Measurements from ENCODE around the gene TMEM72.
A peak's percentile ranks its signal among the peaks of the same experiment; 100 is the strongest.

The TMEM72 gene

DNA sequence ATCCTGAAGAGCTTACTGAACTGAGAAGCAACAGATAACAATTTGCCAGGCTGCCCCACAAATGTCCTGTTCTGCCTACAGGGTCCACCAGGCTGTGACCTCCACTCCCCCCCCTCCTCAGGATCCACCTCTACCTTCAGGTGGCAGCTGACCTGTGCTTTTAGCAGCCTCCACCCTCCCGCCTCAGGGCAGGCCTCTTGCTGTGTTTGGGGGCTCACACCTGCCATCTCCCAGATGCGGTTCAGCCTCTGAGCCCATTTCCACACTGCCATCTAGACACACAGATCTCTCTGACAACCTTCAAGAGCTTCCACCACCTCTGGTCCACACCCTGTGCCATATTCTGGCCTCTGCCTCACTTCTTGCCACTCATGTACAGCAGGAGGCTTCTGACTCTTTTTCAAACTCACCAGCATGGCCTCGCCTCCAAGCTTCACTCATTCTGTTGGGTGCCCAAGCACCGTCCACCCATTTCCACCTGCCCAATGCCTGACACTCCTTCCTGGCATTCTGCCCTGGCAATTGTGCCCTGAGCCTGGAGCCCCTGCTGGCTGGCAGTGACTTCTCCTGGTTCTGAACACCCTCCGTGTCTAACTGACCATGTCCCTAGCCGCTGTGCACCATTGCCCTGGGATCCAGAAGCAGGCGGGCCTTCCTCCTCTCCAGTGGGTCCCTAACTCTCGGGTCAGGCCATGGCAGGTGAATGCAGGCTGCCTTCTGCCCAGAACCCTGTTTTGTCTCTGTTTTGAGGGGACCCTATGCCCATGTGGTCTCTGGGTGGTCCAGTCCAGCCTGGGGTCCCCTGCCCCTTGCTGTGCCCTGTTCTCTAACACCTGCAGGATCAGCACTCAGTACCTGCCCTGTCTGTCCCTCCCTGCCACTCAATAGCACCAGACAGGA, 18.5 kb downstream of the TMEM72 start:
- ATAC-seq (replicated peaks), result no peak
- DNase-seq, result no peak
- peaks cover 0 to 4% of the 10 kb centered on the region in 2 donors for H3K27me3 Mint-ChIP-seq
- no peak overlapping the region for H3K27ac Mint-ChIP-seq
- H3K4me1 Mint-ChIP-seq, result peaks cover 4 to 6% of the 10 kb centered on the region in 2 donors
- no peaks in the 10 kb centered on the region for H3K36me3 Mint-ChIP-seq
- H3K4me3 Mint-ChIP-seq, result no peak overlapping the region
- no peaks in the 10 kb centered on the region for H3K9me3 Mint-ChIP-seq

DNA sequence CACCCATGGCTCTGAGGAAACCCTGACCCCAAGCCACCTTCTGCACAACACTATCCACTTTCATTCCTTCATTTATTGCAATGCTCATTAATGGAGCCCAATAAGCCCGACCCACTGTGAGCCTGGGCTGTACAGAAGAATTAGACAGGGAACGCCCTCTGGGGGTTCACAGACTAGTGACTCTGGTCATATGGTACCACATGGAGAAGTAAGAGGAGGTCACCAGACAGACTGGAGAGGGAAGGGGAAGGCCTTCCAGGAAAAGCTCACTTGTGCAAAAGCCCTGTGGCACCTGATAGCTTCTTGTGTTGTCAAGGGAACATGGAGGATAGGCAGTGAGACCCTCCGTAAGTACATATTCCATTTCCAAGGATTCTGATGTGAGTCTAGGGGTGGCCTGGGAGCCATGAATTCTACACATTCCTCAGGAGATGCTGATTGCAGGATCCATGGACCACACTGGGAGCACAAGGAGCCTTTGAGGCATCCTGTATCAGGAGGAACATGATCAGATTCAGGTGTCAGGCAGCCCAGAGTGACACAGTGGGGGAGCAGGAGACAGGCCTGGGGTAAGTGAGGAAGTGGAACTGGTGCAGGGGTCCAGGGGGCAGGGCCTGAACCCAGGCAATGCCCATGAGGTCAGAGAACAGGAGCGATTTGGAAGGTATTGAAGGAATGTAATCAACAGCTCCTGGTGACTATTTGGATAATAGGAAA, 19.9 kb downstream of the TMEM72 start:
- Mint-ChIP-seq H3K27ac (no peak overlapping the region), H3K36me3 (no peaks in the 10 kb centered on the region), H3K9me3 (no peaks in the 10 kb centered on the region), H3K4me3 (no peak overlapping the region), H3K4me1 (peaks cover 14 to 19% of the 10 kb centered on the region in 2 donors), H3K27me3 (peaks cover 0 to 8% of the 10 kb centered on the region in 2 donors)
- no peak for DNase-seq
- ATAC-seq (replicated peaks), result no peak

DNA sequence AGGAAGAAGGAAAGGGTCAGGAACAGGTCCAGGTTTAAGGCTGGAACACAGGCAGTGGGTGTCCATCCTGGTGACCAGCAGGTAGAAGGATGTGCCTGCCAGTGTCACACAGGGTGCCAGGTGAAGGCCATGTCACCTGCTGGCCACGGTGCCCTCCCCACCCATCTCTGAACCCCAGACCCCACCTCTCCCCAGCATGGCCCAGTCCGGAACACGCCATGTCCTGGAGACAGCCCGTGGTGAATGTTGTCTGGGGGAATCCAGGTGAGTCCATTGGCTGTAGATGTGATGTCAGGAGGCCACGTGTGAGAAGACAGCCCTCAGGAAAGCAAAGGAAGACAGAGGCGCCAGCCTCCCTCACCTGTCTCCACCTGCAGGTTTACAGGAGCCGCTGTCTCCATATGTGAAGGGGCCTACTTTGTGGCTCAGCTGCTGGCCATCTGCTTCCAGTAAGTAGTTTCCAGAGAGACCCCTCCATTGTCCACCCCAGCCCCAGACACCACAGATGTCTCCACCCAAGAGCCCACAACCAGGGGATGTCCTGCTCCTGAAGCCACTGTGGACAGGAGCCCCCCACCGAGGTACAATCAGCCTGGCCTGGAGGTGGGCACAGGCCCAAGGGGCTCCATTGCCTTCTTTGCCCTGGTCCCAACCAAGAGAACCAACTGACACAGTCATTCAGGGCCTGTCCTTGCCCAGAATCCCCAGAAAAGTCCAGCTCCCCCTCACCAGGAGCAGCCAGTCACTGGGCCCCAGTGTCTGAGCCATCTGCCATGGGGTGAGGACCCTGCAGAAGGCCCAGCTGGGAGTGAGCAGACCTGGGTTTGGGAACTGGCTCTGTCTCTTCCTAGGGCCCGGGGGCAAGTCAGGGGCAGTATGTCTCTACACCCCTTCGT, 20.7 kb downstream of the TMEM72 start:
- ATAC-seq (replicated peaks) (no peak), DNase-seq (no peak)
- Mint-ChIP-seq H3K9me3 (no peaks in the 10 kb centered on the region), H3K4me1 (peaks cover 16 to 20% of the 10 kb centered on the region in 2 donors), H3K27ac (no peak overlapping the region), H3K27me3 (peaks cover 0 to 8% of the 10 kb centered on the region in 2 donors), H3K36me3 (no peaks in the 10 kb centered on the region), H3K4me3 (no peak overlapping the region)

DNA sequence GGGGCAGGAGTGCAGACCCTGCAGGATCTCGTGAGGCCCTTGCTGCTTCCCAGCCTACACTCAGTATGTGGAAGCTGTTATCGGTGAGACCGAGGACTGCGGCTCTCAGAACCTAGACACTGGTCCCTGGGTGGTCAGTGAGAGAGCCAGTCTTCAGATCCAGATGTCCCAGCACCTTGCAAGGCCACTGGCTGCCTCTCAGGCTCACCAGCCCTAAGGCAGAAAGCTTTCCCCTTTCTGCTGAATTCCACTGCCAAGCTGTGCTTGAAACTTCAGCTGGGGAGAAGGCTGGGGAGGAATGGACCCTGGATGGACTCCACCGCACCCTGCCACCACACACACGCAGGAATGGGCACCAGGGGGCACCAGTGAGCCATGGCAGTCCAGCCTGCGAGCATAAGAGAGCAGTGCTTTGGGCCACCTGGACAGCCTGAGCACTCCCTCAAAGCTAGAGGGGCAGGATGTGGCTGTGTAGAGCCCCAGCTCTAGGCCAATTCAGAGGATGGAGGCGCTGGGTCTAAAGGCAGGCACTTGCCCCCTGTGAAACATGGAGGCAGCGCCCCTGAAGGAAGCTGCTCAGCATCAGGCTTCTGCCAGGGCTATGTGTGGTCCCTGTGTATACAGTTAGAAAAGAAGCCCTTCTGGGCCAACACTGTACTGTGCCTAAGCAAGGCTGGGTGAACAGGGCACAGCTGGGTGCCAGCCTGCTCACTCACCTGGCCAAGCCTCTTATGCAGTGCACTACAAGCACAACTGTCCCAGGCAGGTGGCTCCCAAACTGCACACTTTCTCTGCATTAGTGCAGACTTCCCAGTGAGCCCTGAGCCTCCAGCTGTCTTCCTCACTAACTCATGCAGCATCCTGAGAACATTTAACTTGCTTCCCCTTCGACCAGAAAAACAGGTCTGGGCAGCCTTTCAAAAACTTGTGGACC, 21.6 kb downstream of the TMEM72 start:
- Mint-ChIP-seq H3K36me3 (no peaks in the 10 kb centered on the region), H3K4me3 (no peak overlapping the region), H3K9me3 (no peaks in the 10 kb centered on the region), H3K27ac (no peak overlapping the region), H3K27me3 (peaks cover 0 to 8% of the 10 kb centered on the region in 2 donors), H3K4me1 (peaks cover 16 to 20% of the 10 kb centered on the region in 2 donors)
- peak; percentile 97 to 98 for ATAC-seq (replicated peaks)
- peak; percentile 78 for DNase-seq

DNA sequence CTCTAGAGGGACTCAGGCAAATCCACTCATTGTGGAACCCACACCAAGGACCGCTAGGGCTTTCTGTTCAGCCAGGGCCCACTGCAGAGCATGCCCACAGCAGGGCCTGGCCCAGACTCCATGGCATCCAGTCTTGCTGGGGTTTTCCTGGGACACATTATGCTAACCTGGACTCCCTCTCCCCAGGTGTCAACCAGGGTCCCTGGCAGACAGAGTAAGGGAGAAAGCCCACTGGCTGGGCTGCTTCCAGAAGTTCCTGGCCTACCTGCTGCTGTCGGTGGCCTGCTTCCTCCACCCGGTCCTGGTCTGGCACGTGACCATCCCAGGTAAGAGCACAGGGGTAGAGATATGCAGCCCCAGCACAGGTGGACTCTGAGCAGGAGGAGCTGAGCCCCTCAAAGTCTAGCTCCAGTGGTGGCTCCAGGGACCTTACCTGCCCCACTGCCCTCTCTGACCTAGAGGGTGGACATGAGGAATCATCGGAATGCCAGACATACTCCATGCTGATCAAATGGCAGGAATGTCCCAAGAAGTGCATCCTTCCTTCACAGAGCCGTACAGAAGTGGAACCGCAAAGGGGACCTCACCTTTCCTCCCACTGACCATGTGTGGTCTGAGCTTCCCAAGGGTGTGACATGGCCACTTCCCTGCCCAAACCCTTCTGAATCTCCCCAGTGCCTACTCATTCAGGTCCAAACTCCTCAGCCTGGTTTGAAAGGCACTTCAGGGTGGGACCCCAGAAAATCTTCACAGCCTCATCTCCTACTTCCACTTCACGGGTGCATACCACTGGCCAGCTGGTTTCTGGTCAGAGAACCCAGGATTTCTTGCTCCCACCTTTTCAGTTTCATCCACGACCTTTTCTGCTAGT, 22.5 kb downstream of the TMEM72 start:
- no peak for ATAC-seq (replicated peaks)
- no peak overlapping the region for H3K4me3 Mint-ChIP-seq
- H3K36me3 Mint-ChIP-seq, result no peaks in the 10 kb centered on the region
- H3K4me1 Mint-ChIP-seq, result peaks cover 16 to 20% of the 10 kb centered on the region in 2 donors
- H3K27ac Mint-ChIP-seq, result no peak overlapping the region
- H3K27me3 Mint-ChIP-seq, result peaks cover 0 to 8% of the 10 kb centered on the region in 2 donors
- DNase-seq, result no peak
- H3K9me3 Mint-ChIP-seq, result peaks cover 0 to 2% of the 10 kb centered on the region in 2 donors

DNA sequence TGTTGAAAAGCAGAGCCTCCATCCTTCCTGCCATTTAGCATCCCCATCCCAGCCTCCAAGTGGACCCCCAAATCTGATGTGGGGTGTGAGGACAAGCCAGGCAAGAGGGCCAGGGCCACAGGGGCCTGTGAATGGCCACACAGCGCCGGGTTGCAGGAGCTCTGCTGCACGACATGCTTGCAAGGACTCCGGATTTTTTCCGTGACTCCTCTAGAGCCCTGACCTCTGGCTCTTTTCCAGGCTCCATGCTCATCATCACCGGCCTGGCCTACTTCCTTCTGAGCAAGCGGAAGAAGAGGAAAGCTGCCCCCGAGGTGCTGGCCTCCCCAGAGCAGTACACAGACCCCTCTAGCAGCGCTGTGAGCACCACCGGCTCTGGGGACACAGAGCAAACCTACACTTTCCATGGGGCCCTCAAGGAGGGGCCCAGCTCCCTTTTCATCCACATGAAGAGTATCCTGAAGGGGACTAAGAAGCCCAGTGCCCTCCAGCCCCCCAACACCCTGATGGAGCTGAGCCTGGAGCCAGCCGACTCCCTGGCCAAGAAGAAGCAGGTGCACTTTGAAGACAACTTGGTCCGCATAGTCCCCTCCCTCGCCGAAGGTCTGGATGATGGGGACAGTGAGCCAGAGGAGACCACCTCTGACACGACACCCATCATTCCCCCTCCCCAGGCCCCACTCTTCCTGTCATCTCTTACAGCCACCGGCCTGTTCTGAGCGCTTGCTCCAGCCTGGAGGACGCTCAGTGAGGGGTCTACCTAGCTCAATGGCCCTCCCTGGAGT, 23.5 kb downstream of the TMEM72 start:
- H3K4me1 Mint-ChIP-seq, result peaks cover 16 to 20% of the 10 kb centered on the region in 2 donors
- ATAC-seq (replicated peaks), result no peak
- H3K36me3 Mint-ChIP-seq, result no peaks in the 10 kb centered on the region

DNA sequence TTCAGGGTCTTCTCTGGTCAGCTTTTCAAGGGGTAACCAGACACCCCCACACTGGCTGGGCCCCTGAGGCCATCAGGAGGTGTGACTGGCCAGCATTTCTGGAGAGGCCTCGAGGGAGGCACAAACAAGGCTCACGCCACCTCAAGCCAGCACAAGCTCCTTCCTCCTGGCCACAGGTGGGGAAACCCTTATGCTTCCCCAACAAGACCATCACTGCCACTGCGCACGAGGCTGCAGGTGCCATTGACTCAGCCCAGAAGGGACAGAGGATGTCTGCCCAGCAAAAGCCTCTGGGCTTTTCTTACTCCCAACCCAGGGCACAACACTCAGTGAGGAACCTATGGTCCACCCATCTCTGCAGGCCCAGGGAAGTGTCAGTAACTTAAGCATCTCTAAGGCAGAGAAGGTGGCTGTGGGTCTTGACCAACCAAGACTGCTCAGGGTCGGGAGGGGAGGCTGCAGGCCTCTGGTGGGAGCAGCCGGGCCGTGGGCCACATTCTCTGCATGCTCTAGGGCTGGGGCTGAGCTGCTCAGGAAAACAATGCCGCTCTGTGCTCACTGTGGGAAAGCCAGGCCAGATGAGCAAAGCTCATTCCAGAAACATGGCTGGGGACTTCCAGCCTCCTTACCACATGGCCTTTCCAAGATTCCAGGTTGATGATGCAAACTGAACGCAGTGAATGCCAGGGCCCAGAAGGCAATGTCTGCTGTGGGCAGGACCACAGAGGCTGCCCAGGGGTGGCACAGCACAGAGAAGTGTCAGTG, 24.2 kb downstream of the TMEM72 start:
- H3K9me3 Mint-ChIP-seq, result peaks cover 0 to 8% of the 10 kb centered on the region in 2 donors
- H3K4me1 Mint-ChIP-seq, result peaks cover 16 to 20% of the 10 kb centered on the region in 2 donors
- H3K27me3 Mint-ChIP-seq, result peaks cover 0 to 4% of the 10 kb centered on the region in 2 donors
- DNase-seq, result no peak
- H3K4me3 Mint-ChIP-seq, result no peak overlapping the region
- peak overlapping the region; percentile 67 for H3K27ac Mint-ChIP-seq
- no peak for ATAC-seq (replicated peaks)
- H3K36me3 Mint-ChIP-seq, result no peaks in the 10 kb centered on the region

More for the DNA sequence above, 23.5 kb downstream of the TMEM72 start:
- H3K4me3 Mint-ChIP-seq, result no peak overlapping the region
- peaks cover 0 to 7% of the 10 kb centered on the region in 2 donors for H3K27me3 Mint-ChIP-seq
- no peak for DNase-seq
- peaks cover 0 to 8% of the 10 kb centered on the region in 2 donors for H3K9me3 Mint-ChIP-seq
- H3K27ac Mint-ChIP-seq, result no peak overlapping the region

DNA sequence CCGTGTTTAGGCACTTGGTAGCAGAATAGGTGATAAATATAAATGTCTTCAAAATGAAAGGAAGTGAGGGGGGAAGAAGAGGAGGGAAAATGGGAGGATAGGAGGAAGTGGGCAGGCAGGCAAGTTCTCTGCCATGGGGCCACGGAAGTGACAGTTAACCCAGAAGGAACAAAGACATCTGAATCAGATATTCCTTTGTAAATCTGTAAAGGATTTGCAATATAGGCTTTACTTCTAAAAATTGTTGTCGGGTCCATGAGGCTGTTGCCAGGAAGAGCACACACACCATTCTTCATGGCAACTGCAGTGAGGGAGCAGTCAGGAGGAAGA, 24.8 kb downstream of the TMEM72 start:
- peaks cover 16 to 20% of the 10 kb centered on the region in 2 donors for H3K4me1 Mint-ChIP-seq
- no peaks in the 10 kb centered on the region for H3K36me3 Mint-ChIP-seq
- ATAC-seq (replicated peaks) (no peak), DNase-seq (no peak)
- no peak overlapping the region for H3K27ac Mint-ChIP-seq
- no peak overlapping the region for H3K4me3 Mint-ChIP-seq
- peaks cover 0 to 8% of the 10 kb centered on the region in 2 donors for H3K9me3 Mint-ChIP-seq
- peaks cover 0 to 4% of the 10 kb centered on the region in 2 donors for H3K27me3 Mint-ChIP-seq

DNA sequence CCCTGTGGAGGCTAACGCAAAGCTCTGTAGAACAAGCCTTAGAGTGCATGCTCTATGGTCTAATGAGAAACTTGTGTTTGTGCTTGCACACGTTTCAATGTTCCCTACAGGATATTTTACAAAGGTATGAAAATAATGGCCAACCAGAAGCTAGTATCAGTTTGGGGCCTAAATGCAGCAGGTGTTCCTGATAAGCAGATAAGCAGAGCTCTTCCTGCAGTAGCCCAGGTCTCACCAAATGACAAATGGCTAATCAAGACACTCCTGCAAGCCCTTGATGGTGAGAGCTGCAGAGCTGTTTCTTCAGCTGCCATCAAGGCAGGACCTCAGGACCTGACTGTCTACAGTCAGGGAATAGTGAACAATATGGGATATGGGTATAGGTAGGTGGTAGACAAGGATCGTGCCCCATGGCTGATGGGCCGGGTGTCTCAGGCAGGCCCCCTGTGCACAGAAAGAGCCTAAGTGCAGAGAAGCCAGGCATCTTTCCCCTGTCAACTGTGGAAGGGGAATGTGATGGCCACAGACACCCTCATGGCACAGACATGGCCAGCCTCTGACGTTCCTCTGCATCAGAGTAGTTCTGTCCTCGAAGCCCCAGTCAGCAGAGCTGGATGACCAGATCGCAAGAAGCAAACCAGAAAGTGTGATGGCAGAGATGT, 25.3 kb downstream of the TMEM72 start:
- Mint-ChIP-seq H3K36me3 (no peaks in the 10 kb centered on the region), H3K4me1 (peaks cover 16 to 20% of the 10 kb centered on the region in 2 donors), H3K27ac (no peak overlapping the region), H3K27me3 (peaks cover 0 to 4% of the 10 kb centered on the region in 2 donors), H3K4me3 (no peak overlapping the region), H3K9me3 (peaks cover 0 to 8% of the 10 kb centered on the region in 2 donors)
- DNase-seq, result no peak
- no peak for ATAC-seq (replicated peaks)

DNA sequence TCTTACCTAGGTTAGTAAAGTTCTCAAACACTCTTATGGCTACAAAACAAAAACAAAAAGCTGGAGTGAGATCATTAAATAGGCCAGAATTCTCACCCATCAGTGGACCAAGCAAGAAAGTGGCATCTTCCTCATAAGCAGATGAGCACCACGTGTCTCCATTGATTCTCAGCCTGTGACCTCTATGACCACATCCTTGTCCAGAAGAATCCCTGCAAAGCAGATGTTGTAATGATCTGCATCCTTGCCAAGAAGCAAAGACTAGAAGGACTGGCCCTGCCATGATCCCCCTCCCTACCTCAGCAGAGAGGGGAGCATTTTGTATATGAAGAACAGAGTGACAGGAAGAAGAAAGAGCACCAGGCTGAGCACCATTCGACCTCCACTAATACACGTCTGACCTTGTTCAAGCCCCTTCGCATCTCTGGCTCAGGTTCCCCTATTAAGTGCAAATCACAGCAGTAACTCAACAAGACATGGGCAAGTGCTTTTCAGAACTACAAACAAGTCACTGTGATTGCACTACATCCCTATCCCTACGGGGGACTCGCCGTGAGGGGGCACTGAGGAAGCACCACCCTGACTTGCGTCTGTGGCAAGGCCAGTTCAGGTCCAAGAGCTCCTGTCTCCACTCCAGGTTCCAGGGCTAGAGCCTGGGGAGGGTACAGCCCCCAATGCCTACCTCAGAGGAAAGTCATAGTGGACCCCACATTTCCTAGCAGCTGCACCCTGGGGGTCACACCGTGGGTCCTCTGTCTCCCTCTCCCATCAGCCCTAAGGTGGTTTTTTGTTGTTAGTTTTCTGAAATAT, 26.3 kb downstream of the TMEM72 start:
- H3K27ac Mint-ChIP-seq, result no peak overlapping the region
- H3K27me3 Mint-ChIP-seq, result peaks cover 0 to 4% of the 10 kb centered on the region in 2 donors
- ATAC-seq (replicated peaks) (no peak), DNase-seq (no peak)
- H3K36me3 Mint-ChIP-seq, result no peaks in the 10 kb centered on the region
- H3K4me1 Mint-ChIP-seq, result peaks cover 16 to 20% of the 10 kb centered on the region in 2 donors
- no peak overlapping the region for H3K4me3 Mint-ChIP-seq
- H3K9me3 Mint-ChIP-seq, result peaks cover 0 to 8% of the 10 kb centered on the region in 2 donors

Data from stimulated activated naive B cell treated with anti-CD40 and anti-IgM and Interleukin-4, amounts not matched to agents 10 μg/mL and 1 μg/mL and 100 μg/mL, for 72 hours (primary cell).